Panc1 (cell line): ENCODE results near the gene ZNF816. TPM values are rescaled to one million over a fixed set of nuclear protein-coding genes. Genes with fewer than 3 reads are reported as not detected.

Source experiments
- ATAC-seq: fragments of 200-7000 bp; cut with Tn5 transposase; 2 replicates; pipeline ENCODE4 v1.9.1; 2020; ENCODE audit warnings: mild to moderate bottlenecking, moderate library complexity
- BruUV-seq: library from RNA; stranded (reverse); fragments of 400-500 nt; replicated peaks from 2 replicates; lab custom pipeline; 2021; lab: Mats Ljungman, UMichigan
- CTCF ChIA-PET: fragments of 300-600 bp; sonication (Branson Sonifier 250); formaldehyde crosslinking; loops from one replicate; lab custom pipeline; 2022; ENCODE audit warnings: antibody characterized with exemption; lab: Charles Lee
- POLR2A ChIA-PET: fragments of 300-600 bp; sonication (Branson Sonifier 250); formaldehyde crosslinking; loops from one replicate; lab custom pipeline; 2022; ENCODE audit warnings: antibody characterized with exemption; lab: Charles Lee
- DNase-seq: peaks from one replicate; pipeline ENCODE4 v3.0.0-alpha.2; 2010; ENCODE audit warnings: low read depth, low spot score
- H3K27ac ChIP-seq: 2 replicates; pipeline ENCODE4 v1.5.1; 2011; ENCODE audit warnings: mild to moderate bottlenecking, low read length, inconsistent platforms
- H3K27me3 ChIP-seq: fragments of 200-500 bp; sonication (Bioruptor generic); 2 replicates; pipeline ENCODE4 v1.6.0; 2014; ENCODE audit warnings: low read length, inconsistent platforms; ENCODE audit not compliant: control insufficient read depth, insufficient read depth
- H3K36me3 ChIP-seq: fragments of 200-500 bp; sonication (Bioruptor generic); 2 replicates; pipeline ENCODE4 v1.5.1; 2014; ENCODE audit warnings: inconsistent platforms, mild to moderate bottlenecking, low read length, moderate library complexity; ENCODE audit not compliant: control insufficient read depth, insufficient read depth
- H3K4me1 ChIP-seq: 2 replicates; pipeline ENCODE4 v1.5.1; 2011; ENCODE audit warnings: inconsistent platforms, mild to moderate bottlenecking, low read length, moderate library complexity; ENCODE audit not compliant: control insufficient read depth, insufficient read depth
- H3K4me3 ChIP-seq, 2 experiments: 2 replicates each; pipeline ENCODE4 v1.5.1; 2011 to 2012; ENCODE audit warnings: low read depth in 2 of 2, low read length in 2 of 2, mild to moderate bottlenecking in 2 of 2, inconsistent platforms in 1 of 2, moderate library complexity in 1 of 2
- H3K9me3 ChIP-seq: fragments of 200-500 bp; sonication (Bioruptor generic); 2 replicates; pipeline ENCODE4 v1.5.1; 2014; ENCODE audit warnings: low read depth, mild to moderate bottlenecking, inconsistent platforms, low read length, moderate library complexity; ENCODE audit not compliant: control insufficient read depth, insufficient read depth
- CTCF ChIP-seq: fragments of 450-650 bp; IDR thresholded peaks from 2 replicates; pipeline ENCODE4 v1.5.1; 2017; ENCODE audit warnings: mild to moderate bottlenecking
- POLR2AphosphoS5 ChIP-seq: IDR thresholded peaks from 2 replicates; pipeline ENCODE4 v1.6.1; 2012; ENCODE audit warnings: mild to moderate bottlenecking, low read depth, low read length, moderate library complexity
- REST ChIP-seq, 2 experiments: IDR thresholded peaks; 2 replicates each; pipeline ENCODE4 v1.6.1; 2011 to 2012; ENCODE audit warnings: low read depth in 2 of 2, control low read depth in 1 of 2, low read length in 1 of 2, mild to moderate bottlenecking in 1 of 2, moderate library complexity in 1 of 2; ENCODE audit not compliant: insufficient read depth in 1 of 2
- SIN3A ChIP-seq: IDR thresholded peaks from 2 replicates; pipeline ENCODE4 v1.6.1; 2012; ENCODE audit warnings: low read depth, mild to moderate bottlenecking, low read length, moderate library complexity, borderline replicate concordance; ENCODE audit not compliant: insufficient read depth
- TCF7L2 ChIP-seq: IDR thresholded peaks from 2 replicates; pipeline ENCODE4 v1.6.1; 2011; ENCODE audit warnings: mild to moderate bottlenecking, low read depth, low read length, inconsistent platforms
- in situ Hi-C: cut with HindIII; loops from 2 replicates; pipeline ENCODE4 v1.10.0; 2016; ENCODE audit warnings: low sequenced_read_pairs, low pct_unique_long_range_greater_than_20kb
- intact Hi-C: fragments of 100-400 bp; cut with micrococcal nuclease; formaldehyde crosslinking; loops from one replicate; pipeline ENCODE4 v1.10.0; 2022; ENCODE audit not compliant: unreplicated experiment
- total RNA-seq: library from RNA; stranded (reverse); gene quantifications from one replicate; pipeline ENCODE4 v1.2.1, GENCODE V29; 2021; ENCODE audit not compliant: unreplicated experiment

Gene ZNF816
- total RNA-seq, 1 experiment from 2014 or later, result 7.1 TPM

- TF ChIP-seq REST (IDR thresholded peaks at IDR 0.05; ENCODE audit: insufficient read depth in 1 of 2, low read depth in 2 of 2, low read length in 1 of 2), result no peak
- no peak for TF ChIP-seq CTCF
- TF ChIP-seq SIN3A, result no peak
- TF ChIP-seq TCF7L2, result no peak
- no peak for TF ChIP-seq POLR2AphosphoS5
Measured at GRCh38 chr19:52938761-52939160, 23.9 kb downstream of the ZNF816 start.

GRCh38 chr19:52936954-52937325 lies 25.7 kb downstream of the ZNF816 start:
- Histone ChIP-seq H3K4me3 (no peak overlapping the region), H3K27me3 (no peaks in the 10 kb centered on the region), H3K9me3 (no peaks in the 10 kb centered on the region), H3K27ac (no peak overlapping the region), H3K36me3 (no peaks in the 10 kb centered on the region), H3K4me1 (no peaks in the 10 kb centered on the region)
- BruUV-seq, result no TSS peak
- ATAC-seq (no peak), DNase-seq (no peak)
- POLR2A ChIA-PET, result no interaction called here
- intact Hi-C loops, result no loop called here
- CTCF ChIA-PET, result no interaction called here
- in situ Hi-C loops, result no loop called here
- no peak for TF ChIP-seq CTCF
- no peak for TF ChIP-seq REST (IDR thresholded peaks at IDR 0.05; ENCODE audit: insufficient read depth in 1 of 2, low read depth in 2 of 2, low read length in 1 of 2)
- no peak for TF ChIP-seq POLR2AphosphoS5
- no peak for TF ChIP-seq TCF7L2
- no peak for TF ChIP-seq SIN3A

More at GRCh38 chr19:52938761-52939160, 23.9 kb downstream of the ZNF816 start:
- Histone ChIP-seq H3K9me3 (no peaks in the 10 kb centered on the region), H3K4me3 (no peak overlapping the region), H3K36me3 (no peaks in the 10 kb centered on the region), H3K4me1 (no peaks in the 10 kb centered on the region), H3K27me3 (no peaks in the 10 kb centered on the region), H3K27ac (no peak overlapping the region)
- in situ Hi-C loops, result no loop called here
- BruUV-seq, result no TSS peak
- ATAC-seq (no peak), DNase-seq (no peak)
- ChIA-PET CTCF (no interaction called here), POLR2A (no interaction called here)
- intact Hi-C loops, result no loop called here
